Germinal center (tissue), 1 donor: Measurements from ENCODE around the gene UNC13D.
"Not testable (repeated sequence)": the region's sequence is repeated elsewhere in the genome, so short reads cannot be mapped to it uniquely, and the experiment has no call there.

ENCODE experiments used
- DNase-seq: peaks from one replicate; pipeline ENCODE4 v3.0.0; 2012; ENCODE audit warnings: mixed read lengths, low spot score

UNC13D gene

GRCh38 chr17:75820094-75821080, 23.8 kb downstream of the UNC13D start:
- DNase-seq = no peak

GRCh38 chr17:75819678-75820077, 24.5 kb downstream of the UNC13D start:
- DNase-seq = no peak

GRCh38 chr17:75819116-75819515, 25.1 kb downstream of the UNC13D start:
- DNase-seq = no peak

- no peak for DNase-seq
Measured at GRCh38 chr17:75818326-75818885, 25.8 kb downstream of the UNC13D start.

- DNase-seq = no peak
Measured at GRCh38 chr17:75817571-75817970, 26.6 kb downstream of the UNC13D start.

- DNase-seq = no peak
Measured at GRCh38 chr17:75816693-75817092, 27.5 kb downstream of the UNC13D start.

GRCh38 chr17:75815399-75815798, 28.8 kb downstream of the UNC13D start:
- no peak for DNase-seq

- DNase-seq = no peak
Measured at GRCh38 chr17:75814900-75815373, 29.3 kb downstream of the UNC13D start.

- no peak for DNase-seq
Measured at GRCh38 chr17:75814021-75814395, 30.2 kb downstream of the UNC13D start.

- no peak for DNase-seq
Measured at GRCh38 chr17:75813081-75814020, 30.9 kb downstream of the UNC13D start.

GRCh38 chr17:75812096-75813013, 31.8 kb downstream of the UNC13D start:
- no peak for DNase-seq

GRCh38 chr17:75811174-75811573, 33.0 kb downstream of the UNC13D start:
- no peak for DNase-seq

GRCh38 chr17:75810756-75811155, 33.4 kb downstream of the UNC13D start:
- not testable (repeated sequence) for DNase-seq

GRCh38 chr17:75810216-75810615, 34.0 kb downstream of the UNC13D start:
- no peak for DNase-seq

GRCh38 chr17:75809631-75810111, 34.5 kb downstream of the UNC13D start:
- DNase-seq = no peak

- DNase-seq = no peak
Measured at GRCh38 chr17:75808905-75809621, 35.1 kb downstream of the UNC13D start.

GRCh38 chr17:75808549-75808904, 35.7 kb downstream of the UNC13D start:
- no peak for DNase-seq

- no peak for DNase-seq
Measured at GRCh38 chr17:75807861-75808260, 36.3 kb downstream of the UNC13D start.

- DNase-seq = no peak
Measured at GRCh38 chr17:75806822-75807500, 37.2 kb downstream of the UNC13D start.

- no peak for DNase-seq
Measured at GRCh38 chr17:75803883-75804282, 40.3 kb downstream of the UNC13D start.
